Endothelial cell of umbilical vein (primary cell): Measurements from ENCODE around the gene ALB. TPM values are rescaled to one million over a fixed set of nuclear protein-coding genes. Genes with fewer than 3 reads are reported as not detected.

ENCODE experiments used
- BruUV-seq: library from RNA; stranded (reverse); fragments of 400-500 nt; replicated peaks from 2 replicates; lab custom pipeline; 2021; lab: Mats Ljungman, UMichigan
- CTCF ChIA-PET: fragments of 300-600, 350-600 bp; sonication (Branson Sonifier 250); formaldehyde crosslinking; loops from one replicate; lab custom pipeline; 2021; ENCODE audit warnings: antibody characterized with exemption, inconsistent platforms; lab: Charles Lee
- POLR2A ChIA-PET: fragments of 300-600, 350-600 bp; sonication (Branson Sonifier 250); formaldehyde crosslinking; loops from one replicate; lab custom pipeline; 2021; ENCODE audit warnings: antibody characterized with exemption, inconsistent platforms; lab: Charles Lee
- DNase-seq: peaks from one replicate; pipeline ENCODE4 v3.0.0-alpha.2; 2011; ENCODE audit warnings: low read depth, low spot score
- FAIRE-seq: peaks from 2 replicates; lab custom pipeline; 2011; peaks lifted over from hg19 to GRCh38; lab: Jason Lieb, UNC
- H2AFZ ChIP-seq: 2 replicates; pipeline ENCODE4 v1.6.0; 2012; ENCODE audit warnings: low read depth, low read length, control low read depth, inconsistent platforms
- H3K27ac ChIP-seq: 2 replicates; pipeline ENCODE4 v1.5.1; 2011; ENCODE audit warnings: low read depth, mild to moderate bottlenecking, control low read depth, low read length, moderate library complexity; ENCODE audit not compliant: insufficient read depth
- H3K27me3 ChIP-seq, 2 experiments: 2 replicates each; pipeline versions ENCODE4 v1.6.0 to v1.6.1; 2011; ENCODE audit warnings: low read length in 2 of 2, mixed read lengths in 1 of 2; ENCODE audit not compliant: control insufficient read depth in 2 of 2, insufficient read depth in 2 of 2
- H3K36me3 ChIP-seq, 2 experiments: 2 replicates in 1 of 2; 3 replicates in 1 of 2; pipeline ENCODE4 v1.5.1; 2011; ENCODE audit warnings: low read length in 2 of 2, mild to moderate bottlenecking in 1 of 2, moderate library complexity in 1 of 2; ENCODE audit not compliant: control insufficient read depth in 2 of 2, insufficient read depth in 2 of 2; ENCODE audit errors: extremely low read depth in 1 of 2
- H3K4me1 ChIP-seq: 3 replicates; pipeline ENCODE4 v1.5.1; 2011; ENCODE audit warnings: mild to moderate bottlenecking, low read length; ENCODE audit not compliant: control insufficient read depth, insufficient read depth; ENCODE audit errors: extremely low read depth
- H3K4me2 ChIP-seq: 2 replicates; pipeline ENCODE4 v1.6.1; 2011; ENCODE audit warnings: low read length, control low read depth, mixed read lengths; ENCODE audit not compliant: insufficient read depth
- H3K4me3 ChIP-seq, 3 experiments: fragments of 200-600 bp in 1 of 3; sonication (generic), shearing (Covaris generic) in 1 of 3; replicated peaks in 1 of 3; 2 replicates each; pipeline ENCODE4 v1.5.1; 2011 to 2016; ENCODE audit warnings: control low read depth in 3 of 3, low read length in 3 of 3, mild to moderate bottlenecking in 2 of 3, inconsistent platforms in 1 of 3, low read depth in 1 of 3, moderate library complexity in 1 of 3; ENCODE audit not compliant: insufficient read depth in 1 of 3
- H3K79me2 ChIP-seq: 2 replicates; pipeline ENCODE4 v1.6.0; 2012; ENCODE audit warnings: low read length, inconsistent platforms; ENCODE audit not compliant: control insufficient read depth, insufficient read depth
- H3K9ac ChIP-seq: replicated peaks from 2 replicates; pipeline ENCODE3; 2011; ENCODE audit warnings: low read length, control low read depth; ENCODE audit not compliant: insufficient read depth; ENCODE audit errors: extremely low read depth
- H3K9me1 ChIP-seq: replicated peaks from 3 replicates; pipeline ENCODE4 v1.6.0; 2011; ENCODE audit warnings: mild to moderate bottlenecking, low read length; ENCODE audit not compliant: control insufficient read depth, insufficient read depth; ENCODE audit errors: extremely low read depth
- H3K9me3 ChIP-seq: replicated peaks from 2 replicates; pipeline ENCODE4 v1.5.1; 2012; ENCODE audit warnings: low read length, inconsistent platforms; ENCODE audit not compliant: control insufficient read depth, insufficient read depth
- H4K20me1 ChIP-seq: replicated peaks from 2 replicates; pipeline ENCODE3; 2011; ENCODE audit warnings: mild to moderate bottlenecking, low read length; ENCODE audit not compliant: control insufficient read depth, insufficient read depth; ENCODE audit errors: extremely low read depth
- EZH2 ChIP-seq: IDR thresholded peaks from 2 replicates; pipeline ENCODE4 v1.6.1; 2012; ENCODE audit warnings: borderline replicate concordance, low read depth, mild to moderate bottlenecking, moderate library complexity, low read length, inconsistent platforms; ENCODE audit not compliant: severe bottlenecking
- FOS ChIP-seq: IDR thresholded peaks from 2 replicates; pipeline ENCODE4 v1.6.1; 2011; ENCODE audit warnings: mild to moderate bottlenecking, low read length, moderate library complexity, borderline replicate concordance; ENCODE audit not compliant: insufficient read depth
- GATA2 ChIP-seq: IDR thresholded peaks from 2 replicates; pipeline ENCODE4 v1.7.0; 2011; ENCODE audit warnings: low read depth, mild to moderate bottlenecking, moderate library complexity, mixed read lengths, low read length; ENCODE audit not compliant: insufficient read length, insufficient read depth
- JUN ChIP-seq: IDR thresholded peaks from 2 replicates; pipeline ENCODE4 v1.6.1; 2011; ENCODE audit warnings: borderline replicate concordance, low read depth; ENCODE audit not compliant: insufficient read length, insufficient read depth
- MYC ChIP-seq: IDR thresholded peaks from one replicate; pipeline ENCODE4 v1.6.1; 2011; ENCODE audit warnings: mild to moderate bottlenecking, low read depth, low read length
- POLR2A ChIP-seq: IDR thresholded peaks from 2 replicates; pipeline ENCODE4 v1.6.1; 2012; ENCODE audit warnings: low read depth, mild to moderate bottlenecking, control low read depth, low read length
- POLR2AphosphoS5 ChIP-seq: IDR thresholded peaks from 2 replicates; pipeline ENCODE4 v1.6.1; 2012; ENCODE audit warnings: low read depth, mild to moderate bottlenecking, control low read depth, low read length, moderate library complexity; ENCODE audit not compliant: insufficient read depth
- dilution Hi-C: fragments of 300-500 bp; cut with MboI; formaldehyde crosslinking; loops from one replicate; pipeline ENCODE4 v1.15.0; 2019; ENCODE audit warnings: low sequenced_read_pairs; ENCODE audit not compliant: extremely low pct_ligation_motif_present
- intact Hi-C: fragments of 100-400 bp; cut with micrococcal nuclease; formaldehyde crosslinking; loops from one replicate; pipeline ENCODE4 v1.10.0; 2022
- polyA plus RNA-seq, 4 experiments: library from polyadenylated mRNA; depleted of rRNA in 3 of 4; stranded (reverse) in 3 of 4; unstranded in 1 of 4; fragments of >200 nt; gene quantifications; 2 replicates each; pipeline versions ENCODE4 v1.2.1 to v1.2.3, GENCODE V29; 2011 to 2012; ENCODE audit warnings: missing spikeins in 1 of 4
- total RNA-seq: library from RNA; stranded (reverse); gene quantifications from 2 replicates; pipeline ENCODE4 v1.2.3, GENCODE V29; 2021
- TF ChIP-seq, protein P1 (sequence below): IDR thresholded peaks from 2 replicates; pipeline ENCODE4 v1.6.1; 2011; ENCODE audit not compliant: insufficient read depth, insufficient read length
- TF ChIP-seq, protein P2 (sequence below), 2 donors: IDR thresholded peaks; 1 replicate in 1 of 2; 2 replicates in 1 of 2; pipeline ENCODE4 v1.5.1; 2011; ENCODE audit warnings: low read length in 2 of 2, mild to moderate bottlenecking in 2 of 2, moderate library complexity in 2 of 2, control low read depth in 1 of 2, inconsistent platforms in 1 of 2, low read depth in 1 of 2; ENCODE audit not compliant: insufficient read depth in 1 of 2; ENCODE audit errors: extremely low read depth in 1 of 2

ALB gene
- total and polyA plus RNA-seq, 2 donors (not counting 3 experiments of a cell fraction or from before 2014, with no cell fraction given): not detected

DNA sequence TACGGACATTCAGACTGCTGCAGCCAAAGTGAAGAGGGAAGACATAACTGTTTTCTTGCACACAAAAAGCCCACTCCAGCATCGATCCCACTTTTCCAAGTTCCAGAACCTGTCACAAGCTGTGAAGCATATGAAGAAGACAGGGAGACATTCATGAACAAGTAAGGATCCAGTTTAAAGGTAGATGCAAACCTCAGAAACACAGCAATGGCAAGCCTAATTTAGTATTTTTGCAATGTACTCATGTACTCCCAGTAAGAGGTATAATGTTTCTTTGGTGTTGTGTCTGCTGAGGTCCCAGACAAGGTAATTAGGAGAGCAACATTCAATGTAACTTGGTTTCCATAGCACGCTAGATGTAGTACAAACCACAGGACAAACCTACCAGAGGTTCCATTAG lies 36.6 kb downstream of the ALB start:
- CTCF ChIA-PET: no interaction called here
- no TSS peak for BruUV-seq
- Histone ChIP-seq H3K27ac (no peak overlapping the region), H3K9me3 (no peaks in the 10 kb centered on the region), H3K27me3 (peaks cover 11 to 29% of the 10 kb centered on the region in 2 experiments), H4K20me1 (no peaks in the 10 kb centered on the region), H3K9me1 (no peaks in the 10 kb centered on the region), H3K4me1 (no peaks in the 10 kb centered on the region), H3K79me2 (no peaks in the 10 kb centered on the region), H3K36me3 (no peaks in the 10 kb centered on the region), H2AFZ (no peak overlapping the region), H3K4me2 (no peak overlapping the region), H3K4me3 (no peak overlapping the region), H3K9ac (no peak overlapping the region)
- FAIRE-seq (no peak), DNase-seq (no peak)
- POLR2A ChIA-PET: no interaction called here
- dilution Hi-C loops (no loop called here), intact Hi-C loops (no loop called here)
- TF ChIP-seq JUN: no peak
- no peak for TF ChIP-seq EZH2
- TF ChIP-seq POLR2A: no peak
- TF ChIP-seq, protein P1, sequence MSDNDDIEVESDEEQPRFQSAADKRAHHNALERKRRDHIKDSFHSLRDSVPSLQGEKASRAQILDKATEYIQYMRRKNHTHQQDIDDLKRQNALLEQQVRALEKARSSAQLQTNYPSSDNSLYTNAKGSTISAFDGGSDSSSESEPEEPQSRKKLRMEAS: no peak
- no peak for TF ChIP-seq GATA2
- no peak for TF ChIP-seq MYC
- no peak for TF ChIP-seq POLR2AphosphoS5
- no peak for TF ChIP-seq FOS
- TF ChIP-seq, protein P2, sequence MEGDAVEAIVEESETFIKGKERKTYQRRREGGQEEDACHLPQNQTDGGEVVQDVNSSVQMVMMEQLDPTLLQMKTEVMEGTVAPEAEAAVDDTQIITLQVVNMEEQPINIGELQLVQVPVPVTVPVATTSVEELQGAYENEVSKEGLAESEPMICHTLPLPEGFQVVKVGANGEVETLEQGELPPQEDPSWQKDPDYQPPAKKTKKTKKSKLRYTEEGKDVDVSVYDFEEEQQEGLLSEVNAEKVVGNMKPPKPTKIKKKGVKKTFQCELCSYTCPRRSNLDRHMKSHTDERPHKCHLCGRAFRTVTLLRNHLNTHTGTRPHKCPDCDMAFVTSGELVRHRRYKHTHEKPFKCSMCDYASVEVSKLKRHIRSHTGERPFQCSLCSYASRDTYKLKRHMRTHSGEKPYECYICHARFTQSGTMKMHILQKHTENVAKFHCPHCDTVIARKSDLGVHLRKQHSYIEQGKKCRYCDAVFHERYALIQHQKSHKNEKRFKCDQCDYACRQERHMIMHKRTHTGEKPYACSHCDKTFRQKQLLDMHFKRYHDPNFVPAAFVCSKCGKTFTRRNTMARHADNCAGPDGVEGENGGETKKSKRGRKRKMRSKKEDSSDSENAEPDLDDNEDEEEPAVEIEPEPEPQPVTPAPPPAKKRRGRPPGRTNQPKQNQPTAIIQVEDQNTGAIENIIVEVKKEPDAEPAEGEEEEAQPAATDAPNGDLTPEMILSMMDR (IDR thresholded peaks at IDR 0.05; ENCODE audit: extremely low read depth in 1 of 2, insufficient read depth in 1 of 2, low read depth in 1 of 2, low read length in 2 of 2): no peak
